Measurements from ENCODE around the gene PRDM12.

PRDM12 gene

GRCh38 chr9:130699047-130699446, 34.7 kb downstream of the PRDM12 start:
- H3K4me3 ChIP-seq, result no peak overlapping the region
- no peak overlapping the region for H3K9ac ChIP-seq
- H3K4me1 ChIP-seq, result peaks cover 25 to 46% (median 34%) of the 10 kb centered on the region in 10 experiments
- H3K27me3 ChIP-seq, result no peaks in the 10 kb centered on the region
- H3K4me2 ChIP-seq, result peak overlapping the region in 4 of 11 experiments; percentile 2 to 48 (median 18); a peak in 4 of 22 replicates
- peaks cover 4 to 96% (median 91%) of the 10 kb centered on the region in 11 experiments; a peak in 21 of 22 replicates for H4K20me1 ChIP-seq
- H3K36me3 ChIP-seq, result peaks cover 75 to 94% (median 90%) of the 10 kb centered on the region in 11 experiments
- no peak for TF ChIP-seq Cebpa-rat (IDR thresholded peaks at IDR 0.05)
- H3K27ac ChIP-seq, result no peak overlapping the region
- H3K9me3 ChIP-seq (replicated peaks in 1 of 11), result no peaks in the 10 kb centered on the region

DNA sequence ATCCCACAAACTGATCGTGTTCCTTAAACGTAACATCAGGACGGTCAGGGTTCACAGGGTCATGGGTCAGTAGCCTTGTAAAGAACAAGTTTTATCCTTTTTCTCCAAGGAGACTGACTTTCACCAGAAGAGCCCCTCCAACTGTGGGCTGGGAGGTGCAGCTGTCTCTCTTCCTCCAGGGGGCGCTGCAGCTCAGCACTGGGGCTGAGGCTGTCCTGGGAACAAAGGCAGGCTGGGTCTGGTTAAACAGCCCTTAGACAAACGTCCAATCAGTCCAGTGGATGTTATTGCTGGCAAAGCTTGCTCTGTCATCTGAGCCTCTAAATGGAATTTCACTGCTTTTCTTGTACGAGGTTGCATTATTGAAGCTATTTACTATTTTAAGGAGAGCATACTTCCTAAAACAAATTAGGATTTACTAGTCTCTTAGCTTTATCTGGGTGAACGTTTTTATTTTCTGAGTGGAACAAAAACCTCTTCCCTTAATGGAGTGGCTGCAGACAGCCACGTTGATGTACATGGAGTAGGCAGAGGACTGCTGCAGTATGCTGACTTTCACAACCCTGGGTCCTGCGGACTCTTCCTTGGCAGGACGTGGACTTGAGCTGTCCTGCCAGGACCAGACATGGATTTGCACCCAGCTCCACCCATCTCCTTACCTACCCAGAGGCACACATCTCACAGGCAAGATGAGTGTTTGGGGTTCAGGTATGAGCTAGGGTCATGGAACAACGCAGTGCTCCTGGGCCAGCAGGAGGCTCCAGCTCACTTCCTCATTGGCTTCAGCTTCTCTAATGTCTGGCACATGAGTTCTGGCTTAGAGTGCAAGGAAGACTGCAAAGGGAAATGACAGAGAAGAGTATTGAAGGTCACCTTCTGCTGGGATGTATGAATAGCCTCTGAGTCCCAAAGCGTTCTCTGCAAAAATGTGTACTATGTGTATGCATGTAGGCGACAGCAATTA, 36.9 kb downstream of the PRDM12 start:
- H3K4me1 ChIP-seq, result peaks cover 6 to 27% (median 15%) of the 10 kb centered on the region in 10 experiments; a peak in 16 of 20 replicates
- peaks cover 4 to 100% (median 76%) of the 10 kb centered on the region in 11 experiments; a peak in 21 of 22 replicates for H4K20me1 ChIP-seq
- H3K4me2 ChIP-seq, result no peak overlapping the region
- no peak overlapping the region for H3K27ac ChIP-seq
- peaks cover 81 to 100% (median 97%) of the 10 kb centered on the region in 11 experiments for H3K36me3 ChIP-seq
- no peak for TF ChIP-seq Cebpa-rat (IDR thresholded peaks at IDR 0.05)
- H3K4me3 ChIP-seq, result no peak overlapping the region
- no peaks in the 10 kb centered on the region for H3K9me3 ChIP-seq (replicated peaks in 1 of 11)
- no peak overlapping the region for H3K9ac ChIP-seq
- no peaks in the 10 kb centered on the region for H3K27me3 ChIP-seq

DNA sequence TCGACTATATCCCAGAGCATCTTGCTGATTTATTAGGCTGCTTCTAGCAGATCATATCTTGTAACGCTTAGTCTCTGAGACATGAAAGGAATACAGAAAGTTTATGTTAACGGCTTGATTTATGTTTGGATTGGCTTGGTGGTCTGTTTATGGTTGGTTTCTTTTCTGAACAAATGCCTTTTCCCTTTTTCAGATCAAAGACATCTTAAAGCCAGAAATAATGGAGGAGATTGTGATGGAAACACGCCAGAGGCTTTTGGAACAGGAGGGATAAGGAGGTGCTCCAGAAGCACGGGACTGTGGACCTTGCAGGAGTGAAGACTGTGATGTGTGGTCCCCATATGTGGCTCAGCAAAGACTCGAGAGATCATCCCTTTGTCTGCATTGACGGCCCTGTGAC, 39.1 kb downstream of the PRDM12 start:
- H4K20me1 ChIP-seq, result peaks cover 4 to 100% (median 74%) of the 10 kb centered on the region in 11 experiments; a peak in 21 of 22 replicates
- H3K36me3 ChIP-seq, result peaks cover 59 to 95% (median 84%) of the 10 kb centered on the region in 11 experiments
- H3K4me2 ChIP-seq, result no peak overlapping the region
- no peak for TF ChIP-seq Cebpa-rat (IDR thresholded peaks at IDR 0.05)
- H3K9ac ChIP-seq, result no peak overlapping the region
- H3K4me3 ChIP-seq, result no peak overlapping the region
- no peaks in the 10 kb centered on the region for H3K27me3 ChIP-seq
- H3K9me3 ChIP-seq (replicated peaks in 1 of 11), result no peaks in the 10 kb centered on the region
- H3K4me1 ChIP-seq, result peaks cover 0 to 13% (median 8%) of the 10 kb centered on the region in 10 experiments; a peak in 14 of 20 replicates
- no peak overlapping the region for H3K27ac ChIP-seq

DNA sequence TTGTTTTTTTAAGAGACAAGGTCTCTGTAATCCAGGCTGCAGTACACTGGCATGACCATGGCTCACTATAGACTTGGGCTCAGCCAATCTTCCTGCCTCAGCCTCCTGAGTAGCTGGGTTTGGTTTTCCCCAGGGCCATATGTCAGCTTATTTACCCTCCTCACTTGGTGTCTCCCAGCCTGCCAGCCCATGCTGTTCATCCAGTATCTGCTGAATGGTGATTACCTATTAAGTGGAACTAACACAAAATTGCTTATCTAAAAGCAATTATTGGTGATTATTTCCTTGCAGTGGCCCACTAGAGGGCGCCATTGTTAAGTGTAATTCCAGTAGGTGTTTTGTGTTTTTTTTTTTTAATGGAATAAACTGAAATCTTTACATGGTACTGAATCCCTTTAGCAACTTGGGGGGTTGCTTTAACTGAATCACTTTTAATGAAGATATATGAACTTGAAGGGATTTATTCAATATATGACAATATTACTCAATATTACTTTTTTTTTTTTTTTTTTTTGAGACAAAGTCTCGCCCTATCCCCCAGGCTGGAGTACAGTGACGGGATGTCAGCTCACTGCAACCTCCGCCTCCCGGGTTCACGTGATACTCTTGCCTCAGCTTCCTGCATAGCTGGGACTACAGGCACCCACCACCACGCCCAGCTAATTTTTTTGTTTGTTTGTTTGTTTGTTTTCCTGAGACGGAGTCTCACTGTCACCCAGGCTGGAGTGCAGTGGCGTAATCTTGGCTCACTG, 43.0 kb downstream of the PRDM12 start:
- Histone ChIP-seq H3K4me2 (no peak overlapping the region), H3K27ac (no peak overlapping the region; a peak in 1 of 22 replicates), H3K4me1 (peaks cover 0 to 7% (median 4%) of the 10 kb centered on the region in 10 experiments; a peak in 9 of 20 replicates), H3K9ac (0 out of 22 replicates have a peak overlapping the region, but pooled peaks of 1 of the 11 experiments have one; percentile 29), H3K4me3 (no peak overlapping the region), H3K27me3 (no peaks in the 10 kb centered on the region), H4K20me1 (peaks cover 0 to 62% (median 38%) of the 10 kb centered on the region in 11 experiments; a peak in 18 of 22 replicates), H3K36me3 (peaks cover 28 to 61% (median 45%) of the 10 kb centered on the region in 11 experiments), H3K9me3 (replicated peaks in 1 of 11) (no peaks in the 10 kb centered on the region)
- no peak for TF ChIP-seq Cebpa-rat (IDR thresholded peaks at IDR 0.05)

DNA sequence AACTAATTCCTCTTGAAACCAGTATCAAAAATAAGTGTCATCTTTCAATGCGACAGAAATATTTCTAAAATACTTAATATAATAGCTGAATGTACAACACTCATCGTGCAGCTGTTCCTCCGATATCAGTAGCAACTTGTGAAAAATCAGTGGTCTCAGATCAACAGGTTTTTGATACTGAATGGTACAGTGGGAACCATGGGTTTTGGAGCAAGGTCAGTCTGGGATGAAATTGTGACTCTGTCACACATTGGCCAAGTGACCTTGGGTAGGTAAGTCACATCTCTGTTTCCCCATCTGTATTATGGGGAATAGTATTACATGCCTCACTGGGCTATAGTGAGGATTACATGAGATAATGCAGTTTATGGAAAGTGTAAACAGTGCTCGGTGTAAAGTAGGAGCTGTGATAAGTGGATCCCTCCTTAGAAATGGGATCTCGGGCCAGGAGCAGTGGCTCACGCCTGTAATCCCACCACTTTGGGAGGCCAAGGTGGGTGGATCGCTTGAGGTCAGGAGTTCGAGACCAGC, 46.5 kb downstream of the PRDM12 start:
- Histone ChIP-seq H3K27ac (no peak overlapping the region), H3K4me1 (peaks cover 20 to 31% (median 27%) of the 10 kb centered on the region in 10 experiments), H4K20me1 (peaks cover 19 to 46% (median 32%) of the 10 kb centered on the region in 11 experiments; a peak in 21 of 22 replicates), H3K4me3 (no peak overlapping the region), H3K9ac (no peak overlapping the region), H3K27me3 (no peaks in the 10 kb centered on the region), H3K4me2 (no peak overlapping the region), H3K36me3 (peaks cover 0 to 26% (median 10%) of the 10 kb centered on the region in 11 experiments; a peak in 16 of 22 replicates), H3K9me3 (replicated peaks in 1 of 11) (no peaks in the 10 kb centered on the region)
- no peak for TF ChIP-seq Cebpa-rat (IDR thresholded peaks at IDR 0.05)

GRCh38 chr9:130711469-130711868, 47.1 kb downstream of the PRDM12 start:
- no peak overlapping the region for H3K27ac ChIP-seq
- no peaks in the 10 kb centered on the region for H3K9me3 ChIP-seq (replicated peaks in 1 of 11)
- H3K9ac ChIP-seq, result no peak overlapping the region
- peak overlapping the region in 1 of 11 experiments; percentile 71; a peak in 1 of 22 replicates for H3K4me2 ChIP-seq
- H3K4me3 ChIP-seq, result no peak overlapping the region
- H3K36me3 ChIP-seq, result peaks cover 0 to 20% (median 5%) of the 10 kb centered on the region in 11 experiments; a peak in 13 of 22 replicates
- TF ChIP-seq Cebpa-rat (IDR thresholded peaks at IDR 0.05), result no peak
- no peaks in the 10 kb centered on the region for H3K27me3 ChIP-seq
- peaks cover 19 to 45% (median 30%) of the 10 kb centered on the region in 11 experiments; a peak in 21 of 22 replicates for H4K20me1 ChIP-seq
- peaks cover 26 to 37% (median 31%) of the 10 kb centered on the region in 10 experiments for H3K4me1 ChIP-seq

DNA sequence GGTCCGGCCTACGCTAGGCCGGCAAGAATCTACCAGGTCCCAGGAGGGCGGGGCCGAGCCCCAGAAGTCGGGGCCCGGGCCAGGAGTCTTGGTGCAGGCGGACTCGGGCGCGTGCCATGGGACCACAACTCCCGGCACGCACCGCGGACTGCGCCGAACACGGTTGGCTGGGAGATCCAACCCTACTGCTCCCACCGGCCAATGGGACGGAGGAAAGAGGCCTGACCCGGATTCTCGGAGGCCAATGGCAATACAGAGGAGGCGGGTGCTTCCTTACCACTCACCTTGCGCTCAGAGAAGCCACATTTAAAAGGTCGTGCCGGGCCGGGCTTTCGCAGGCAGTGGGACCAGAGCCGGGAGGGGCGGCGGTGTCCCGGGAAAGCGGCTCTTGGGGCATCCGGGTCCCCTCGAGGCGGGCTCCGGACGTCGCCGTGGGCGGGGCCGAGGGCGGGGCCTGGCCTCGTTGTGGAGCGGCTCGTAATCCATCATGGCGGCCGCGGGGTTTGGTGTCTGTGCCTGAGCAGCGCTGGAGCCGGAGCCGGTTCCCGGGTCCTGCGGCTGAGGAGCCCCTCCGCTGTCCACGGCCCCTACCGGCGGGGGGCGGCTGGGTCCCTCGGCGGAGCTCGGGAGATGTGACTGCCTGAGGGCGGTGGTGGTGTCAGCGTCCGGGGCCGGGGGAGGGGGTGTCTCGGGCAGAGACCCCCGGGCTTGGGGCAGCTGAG, 48.3 kb downstream of the PRDM12 start:
- H3K4me1 ChIP-seq, result peaks cover 30 to 44% (median 37%) of the 10 kb centered on the region in 10 experiments
- peaks cover 0 to 13% (median 4%) of the 10 kb centered on the region in 11 experiments; a peak in 10 of 22 replicates for H3K36me3 ChIP-seq
- H3K4me2 ChIP-seq, result peak overlapping the region; percentile 82 to 98 (median 93)
- no peaks in the 10 kb centered on the region for H3K27me3 ChIP-seq
- no peak for TF ChIP-seq Cebpa-rat (IDR thresholded peaks at IDR 0.05)
- H4K20me1 ChIP-seq, result peaks cover 14 to 41% (median 31%) of the 10 kb centered on the region in 11 experiments; a peak in 20 of 22 replicates
- H3K9ac ChIP-seq, result peak overlapping the region; percentile 91 to 99 (median 97)
- H3K4me3 ChIP-seq, result peak overlapping the region; percentile 85 to 99 (median 94)
- peak overlapping the region; percentile 86 to 98 (median 94) for H3K27ac ChIP-seq
- no peaks in the 10 kb centered on the region for H3K9me3 ChIP-seq (replicated peaks in 1 of 11)
